Measurements from ENCODE around the gene FCER1G.

The FCER1G gene

GRCh38 chr1:161267321-161267720, 52.2 kb downstream of the FCER1G start:
- no peak for DNase-seq (ENCODE audit: low read depth)

All from activated T-cell treated with anti-CD3 and anti-CD28 coated beads for 24 hours (primary cell).